GM12874 (cell line): ENCODE results near the gene ATG4B.
A peak's percentile ranks its signal among the peaks of the same experiment; 100 is the strongest.

Experiments used
- TF ChIP-seq, protein P1 (sequence below): IDR thresholded peaks from 2 replicates; pipeline ENCODE4 v1.5.1; 2011; ENCODE audit warnings: low read depth, mild to moderate bottlenecking, control low read depth, low read length, moderate library complexity; ENCODE audit not compliant: insufficient read depth

Gene ATG4B

DNA sequence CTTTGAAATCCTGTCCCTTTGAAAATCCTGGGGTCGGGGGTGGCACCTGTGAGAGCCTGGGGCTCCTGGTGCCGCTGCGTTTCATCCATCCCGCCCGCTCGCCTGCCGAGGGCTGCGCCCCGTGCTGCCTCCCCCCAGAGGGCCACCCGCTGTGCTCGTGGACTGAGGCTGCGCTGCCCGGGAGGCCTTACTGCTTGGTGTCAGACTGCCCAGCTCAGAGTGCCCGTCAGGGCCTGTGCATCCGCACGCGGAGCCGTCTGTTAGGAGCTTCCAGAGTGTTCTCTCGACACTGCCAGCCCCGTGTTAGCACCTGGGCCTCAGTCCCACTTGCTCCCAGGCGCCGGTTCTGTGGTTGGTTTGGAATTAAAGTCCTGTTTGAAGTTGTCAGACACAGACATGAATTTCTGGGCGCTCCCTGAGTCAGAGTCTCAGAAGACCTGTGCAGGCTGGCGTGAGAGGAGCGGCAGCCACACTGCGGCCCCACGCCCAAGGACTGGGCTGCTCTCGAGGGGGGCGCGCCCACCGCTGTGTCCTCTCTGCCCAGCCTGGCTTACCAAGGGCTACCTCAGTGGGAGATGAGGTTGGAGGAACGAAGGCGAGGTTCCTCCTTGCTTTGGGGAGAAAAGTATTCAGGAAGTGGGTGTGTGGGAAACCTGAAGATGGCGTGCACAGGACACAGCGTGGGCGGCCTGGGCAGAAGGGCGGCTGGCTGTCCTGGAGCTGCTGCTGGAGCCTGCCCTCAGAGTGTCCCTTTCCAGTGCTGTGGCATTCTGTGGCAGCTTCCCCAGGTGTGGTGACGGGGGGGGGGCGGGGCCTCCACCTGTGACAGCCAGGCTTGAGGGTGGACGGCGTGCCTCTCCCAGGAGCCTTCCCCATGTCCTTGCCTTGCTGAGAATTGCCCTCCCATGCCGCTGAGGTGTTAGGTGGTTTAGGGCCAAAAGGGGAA lies 35.0 kb downstream of the ATG4B start:
- TF ChIP-seq, protein P1, sequence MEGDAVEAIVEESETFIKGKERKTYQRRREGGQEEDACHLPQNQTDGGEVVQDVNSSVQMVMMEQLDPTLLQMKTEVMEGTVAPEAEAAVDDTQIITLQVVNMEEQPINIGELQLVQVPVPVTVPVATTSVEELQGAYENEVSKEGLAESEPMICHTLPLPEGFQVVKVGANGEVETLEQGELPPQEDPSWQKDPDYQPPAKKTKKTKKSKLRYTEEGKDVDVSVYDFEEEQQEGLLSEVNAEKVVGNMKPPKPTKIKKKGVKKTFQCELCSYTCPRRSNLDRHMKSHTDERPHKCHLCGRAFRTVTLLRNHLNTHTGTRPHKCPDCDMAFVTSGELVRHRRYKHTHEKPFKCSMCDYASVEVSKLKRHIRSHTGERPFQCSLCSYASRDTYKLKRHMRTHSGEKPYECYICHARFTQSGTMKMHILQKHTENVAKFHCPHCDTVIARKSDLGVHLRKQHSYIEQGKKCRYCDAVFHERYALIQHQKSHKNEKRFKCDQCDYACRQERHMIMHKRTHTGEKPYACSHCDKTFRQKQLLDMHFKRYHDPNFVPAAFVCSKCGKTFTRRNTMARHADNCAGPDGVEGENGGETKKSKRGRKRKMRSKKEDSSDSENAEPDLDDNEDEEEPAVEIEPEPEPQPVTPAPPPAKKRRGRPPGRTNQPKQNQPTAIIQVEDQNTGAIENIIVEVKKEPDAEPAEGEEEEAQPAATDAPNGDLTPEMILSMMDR: no peak

DNA sequence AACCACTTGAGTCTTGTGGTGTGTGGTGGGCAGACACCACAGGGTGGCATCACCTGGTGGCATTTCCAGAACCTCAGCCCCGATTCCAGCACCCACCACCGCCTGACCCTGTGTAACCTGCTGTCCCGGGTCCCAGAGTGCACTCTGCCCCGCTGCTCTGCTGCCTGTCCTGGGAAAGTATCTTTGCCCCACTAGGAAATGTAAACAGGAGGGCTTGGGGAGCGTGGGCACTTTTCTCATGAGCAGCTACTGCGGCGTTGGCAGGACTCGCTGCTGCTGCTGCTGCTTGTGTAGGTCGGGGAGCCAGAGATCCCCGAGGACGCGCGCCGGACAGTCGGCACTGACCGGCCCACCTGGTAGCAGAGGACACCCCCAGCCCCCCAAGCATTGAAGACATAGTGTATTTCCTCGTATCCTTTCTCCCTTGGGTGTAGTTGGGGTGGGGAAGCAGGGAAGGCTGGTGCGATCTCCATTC lies 35.7 kb downstream of the ATG4B start:
- TF ChIP-seq, protein P1: no peak

DNA sequence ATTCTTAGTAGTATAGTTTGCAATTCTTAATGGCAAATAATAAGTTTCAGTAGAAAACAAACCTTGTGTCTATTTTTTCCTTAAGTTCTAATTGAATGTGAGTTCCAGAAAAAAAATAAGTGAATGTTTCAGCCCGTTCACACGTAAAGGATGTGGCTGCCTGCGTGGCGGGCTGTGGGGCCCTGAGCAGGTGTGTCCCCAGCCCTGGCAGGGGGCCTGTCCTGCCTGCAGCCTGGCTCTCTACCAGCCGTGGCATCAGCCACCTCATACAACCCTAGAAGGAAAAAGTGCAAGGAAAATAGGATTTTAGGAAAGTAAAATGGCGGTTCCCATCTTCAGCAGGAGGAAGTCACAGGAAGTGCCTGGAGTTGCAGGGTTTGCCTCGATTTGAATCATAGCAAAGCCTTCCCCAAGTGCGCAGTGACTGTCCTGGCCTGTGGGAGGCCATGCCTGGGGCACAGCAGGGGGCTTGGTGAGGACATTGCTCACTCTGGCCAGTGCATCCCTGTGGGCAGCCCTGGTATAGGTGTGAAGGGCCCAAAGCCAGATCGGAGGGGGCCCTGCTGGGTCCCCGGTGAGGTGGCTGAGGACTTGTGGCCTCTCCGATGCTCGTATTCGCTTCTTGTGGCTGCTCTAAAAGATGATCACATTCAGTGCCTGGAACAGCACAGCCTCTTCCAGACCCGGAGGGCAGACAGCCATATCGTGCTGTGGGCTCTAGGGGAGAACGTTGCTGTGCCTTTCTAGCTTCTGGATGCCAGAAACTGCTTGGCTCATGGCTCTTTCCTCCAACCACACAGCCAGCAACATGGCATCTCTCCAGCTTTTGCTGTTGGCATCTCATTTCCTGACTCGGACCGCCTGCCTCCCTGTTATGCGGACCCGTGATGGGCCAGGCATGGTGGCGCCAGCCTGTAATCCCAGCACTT lies 36.6 kb downstream of the ATG4B start:
- TF ChIP-seq, protein P1: 0 out of 2 replicates have a peak, but pooled peaks have one; percentile 4

DNA sequence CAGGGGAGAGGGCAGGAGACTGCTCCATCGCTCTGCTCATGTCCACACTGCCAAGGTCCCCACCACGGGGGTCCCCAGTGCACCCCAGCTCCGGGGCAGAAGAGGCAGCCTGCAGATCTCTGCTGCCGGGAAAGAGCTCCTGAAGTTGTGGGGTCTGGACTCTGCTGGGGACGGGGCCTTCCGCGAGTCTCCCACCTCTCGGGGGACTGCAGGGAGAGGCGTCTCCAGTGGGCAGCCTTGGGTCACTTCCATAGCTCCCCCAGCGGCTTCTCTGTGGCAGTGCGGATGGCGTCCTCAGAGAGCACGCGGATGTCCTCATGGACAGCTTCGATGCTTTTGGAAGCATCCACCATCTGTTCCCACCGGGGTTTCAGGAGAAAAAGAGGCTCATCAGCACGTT lies 38.4 kb downstream of the ATG4B start:
- TF ChIP-seq, protein P1: no peak

DNA sequence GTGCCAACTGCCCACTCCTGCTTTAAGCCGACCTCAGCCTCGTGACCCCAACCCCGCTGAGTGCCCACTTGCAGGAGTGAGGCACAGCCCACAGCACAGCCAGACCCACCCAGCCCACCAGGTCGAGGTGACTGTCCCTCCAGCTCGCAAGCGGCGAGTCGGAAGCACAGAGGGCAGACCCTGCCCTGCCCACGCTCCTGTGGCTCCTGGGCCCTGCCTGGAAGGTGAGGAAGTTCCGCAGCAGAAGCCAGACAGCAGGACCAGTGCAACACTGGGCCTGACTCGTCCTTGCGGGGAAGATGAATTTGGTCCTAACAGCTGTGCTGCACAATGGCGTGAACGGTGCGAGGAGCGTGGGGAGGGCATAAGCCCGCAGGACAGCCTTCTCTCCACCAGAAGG lies 39.2 kb downstream of the ATG4B start:
- TF ChIP-seq, protein P1: no peak

DNA sequence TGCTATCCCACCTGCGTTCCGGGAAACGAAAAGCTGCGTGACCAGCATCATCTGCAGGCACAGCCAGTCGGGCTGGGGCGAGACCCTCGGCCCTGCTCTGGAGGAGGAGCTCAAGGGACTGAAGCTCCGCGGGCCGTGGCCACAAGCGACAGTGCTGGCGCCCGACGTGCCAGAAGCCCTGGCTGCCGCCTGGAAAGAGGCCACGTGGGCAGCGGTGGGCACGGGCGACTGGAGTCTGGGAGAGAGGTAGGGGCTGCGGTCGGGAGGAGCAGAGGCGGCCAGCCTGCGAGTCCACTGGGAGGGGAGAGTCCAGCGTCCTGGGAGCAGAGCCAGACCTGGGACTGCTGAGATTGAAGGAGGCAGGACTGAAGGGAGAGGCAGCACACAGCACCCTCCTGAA lies 39.9 kb downstream of the ATG4B start:
- TF ChIP-seq, protein P1: no peak

DNA sequence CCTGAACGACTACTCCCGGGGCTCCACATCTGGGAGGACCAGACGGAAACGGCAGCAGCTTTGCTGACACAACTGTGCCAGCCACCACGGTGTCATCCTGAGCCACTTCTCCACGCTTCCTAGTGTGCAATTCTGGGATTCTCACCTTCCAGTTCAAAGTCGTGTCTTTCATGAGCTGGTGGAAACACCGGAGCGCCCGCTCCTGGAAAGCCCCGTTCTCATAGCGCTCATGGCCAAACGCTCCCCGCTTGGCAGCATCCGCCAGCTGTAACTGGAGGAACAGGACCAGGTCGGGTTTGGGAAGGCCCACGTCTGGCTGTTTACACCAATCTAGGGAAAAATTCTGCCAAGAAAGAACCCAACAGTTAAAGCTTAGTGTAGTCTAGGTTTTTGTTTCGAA lies 40.8 kb downstream of the ATG4B start:
- TF ChIP-seq, protein P1: no peak
